HL-60 (cell line): Measurements from ENCODE around the gene CPNE4.
A peak's percentile ranks its signal among the peaks of the same experiment; 100 is the strongest.

Experiments
- DNase-seq, 2 experiments: peaks; one replicate each; pipeline ENCODE4 v3.0.0-alpha.2; 2010 to 2020; ENCODE audit warnings: low read depth in 1 of 2, low spot score in 1 of 2
- H3K27ac ChIP-seq: fragments of 250-450 bp; sonication (Bioruptor Pico); replicated peaks from 2 replicates; pipeline ENCODE4 v1.5.1; 2020; ENCODE audit warnings: mild to moderate bottlenecking, moderate library complexity
- H3K27me3 ChIP-seq: fragments of 250-450 bp; sonication (Bioruptor Pico); 2 replicates; pipeline ENCODE4 v1.5.1; 2021; ENCODE audit warnings: mild to moderate bottlenecking, moderate library complexity; ENCODE audit not compliant: insufficient read depth, poor library complexity, severe bottlenecking
- H3K4me3 ChIP-seq: replicated peaks from 2 replicates; pipeline ENCODE4 v1.5.1; 2011; ENCODE audit warnings: mild to moderate bottlenecking, control low read depth, low read length; ENCODE audit not compliant: insufficient read depth
- GABPA ChIP-seq: IDR thresholded peaks from 2 replicates; pipeline ENCODE4 v1.6.1; 2012; ENCODE audit warnings: low read depth
- POLR2AphosphoS5 ChIP-seq: IDR thresholded peaks from 2 replicates; pipeline ENCODE4 v1.6.1; 2012; ENCODE audit warnings: low read depth
- SPI1 ChIP-seq: IDR thresholded peaks from 2 replicates; pipeline ENCODE4 v1.6.1; 2012; ENCODE audit warnings: low read depth, mild to moderate bottlenecking, borderline replicate concordance
- TF ChIP-seq, protein P1 (sequence below): IDR thresholded peaks from 2 replicates; pipeline ENCODE4 v1.6.1; 2012; ENCODE audit warnings: low read depth; ENCODE audit not compliant: insufficient replicate concordance
- TF ChIP-seq, protein P2 (sequence below): IDR thresholded peaks from one replicate; pipeline ENCODE4 v1.5.1; 2011; ENCODE audit warnings: low read length, control low read depth, inconsistent platforms; ENCODE audit not compliant: insufficient read depth

Gene CPNE4

DNA sequence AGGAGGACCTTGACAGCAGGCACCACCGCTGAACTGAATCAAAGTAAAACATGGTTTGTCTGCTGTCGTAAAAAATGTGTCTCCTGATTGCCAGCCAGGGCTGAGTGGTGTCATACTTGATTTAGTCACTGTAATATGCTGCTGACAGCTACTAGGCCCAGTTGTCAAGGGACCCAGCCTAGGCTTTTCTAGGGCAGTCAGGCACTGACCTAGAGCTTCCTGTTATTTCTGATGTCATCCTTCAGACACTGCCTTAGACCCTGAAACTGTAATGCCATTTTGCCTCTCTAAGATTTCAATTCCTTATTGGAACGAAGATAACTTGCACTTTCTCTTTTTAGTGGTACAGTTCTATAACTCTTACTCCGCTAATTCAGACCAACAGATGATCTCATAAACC lies 529.4 kb downstream of the CPNE4 start:
- DNase-seq: no peak
- H3K4me3 ChIP-seq: no peak overlapping the region
- no peaks in the 10 kb centered on the region for H3K27me3 ChIP-seq
- H3K27ac ChIP-seq: no peak overlapping the region
- TF ChIP-seq, protein P1, sequence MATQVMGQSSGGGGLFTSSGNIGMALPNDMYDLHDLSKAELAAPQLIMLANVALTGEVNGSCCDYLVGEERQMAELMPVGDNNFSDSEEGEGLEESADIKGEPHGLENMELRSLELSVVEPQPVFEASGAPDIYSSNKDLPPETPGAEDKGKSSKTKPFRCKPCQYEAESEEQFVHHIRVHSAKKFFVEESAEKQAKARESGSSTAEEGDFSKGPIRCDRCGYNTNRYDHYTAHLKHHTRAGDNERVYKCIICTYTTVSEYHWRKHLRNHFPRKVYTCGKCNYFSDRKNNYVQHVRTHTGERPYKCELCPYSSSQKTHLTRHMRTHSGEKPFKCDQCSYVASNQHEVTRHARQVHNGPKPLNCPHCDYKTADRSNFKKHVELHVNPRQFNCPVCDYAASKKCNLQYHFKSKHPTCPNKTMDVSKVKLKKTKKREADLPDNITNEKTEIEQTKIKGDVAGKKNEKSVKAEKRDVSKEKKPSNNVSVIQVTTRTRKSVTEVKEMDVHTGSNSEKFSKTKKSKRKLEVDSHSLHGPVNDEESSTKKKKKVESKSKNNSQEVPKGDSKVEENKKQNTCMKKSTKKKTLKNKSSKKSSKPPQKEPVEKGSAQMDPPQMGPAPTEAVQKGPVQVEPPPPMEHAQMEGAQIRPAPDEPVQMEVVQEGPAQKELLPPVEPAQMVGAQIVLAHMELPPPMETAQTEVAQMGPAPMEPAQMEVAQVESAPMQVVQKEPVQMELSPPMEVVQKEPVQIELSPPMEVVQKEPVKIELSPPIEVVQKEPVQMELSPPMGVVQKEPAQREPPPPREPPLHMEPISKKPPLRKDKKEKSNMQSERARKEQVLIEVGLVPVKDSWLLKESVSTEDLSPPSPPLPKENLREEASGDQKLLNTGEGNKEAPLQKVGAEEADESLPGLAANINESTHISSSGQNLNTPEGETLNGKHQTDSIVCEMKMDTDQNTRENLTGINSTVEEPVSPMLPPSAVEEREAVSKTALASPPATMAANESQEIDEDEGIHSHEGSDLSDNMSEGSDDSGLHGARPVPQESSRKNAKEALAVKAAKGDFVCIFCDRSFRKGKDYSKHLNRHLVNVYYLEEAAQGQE: no peak
- TF ChIP-seq POLR2AphosphoS5 (no peak), GABPA (no peak), SPI1 (no peak)
- TF ChIP-seq, protein P2, sequence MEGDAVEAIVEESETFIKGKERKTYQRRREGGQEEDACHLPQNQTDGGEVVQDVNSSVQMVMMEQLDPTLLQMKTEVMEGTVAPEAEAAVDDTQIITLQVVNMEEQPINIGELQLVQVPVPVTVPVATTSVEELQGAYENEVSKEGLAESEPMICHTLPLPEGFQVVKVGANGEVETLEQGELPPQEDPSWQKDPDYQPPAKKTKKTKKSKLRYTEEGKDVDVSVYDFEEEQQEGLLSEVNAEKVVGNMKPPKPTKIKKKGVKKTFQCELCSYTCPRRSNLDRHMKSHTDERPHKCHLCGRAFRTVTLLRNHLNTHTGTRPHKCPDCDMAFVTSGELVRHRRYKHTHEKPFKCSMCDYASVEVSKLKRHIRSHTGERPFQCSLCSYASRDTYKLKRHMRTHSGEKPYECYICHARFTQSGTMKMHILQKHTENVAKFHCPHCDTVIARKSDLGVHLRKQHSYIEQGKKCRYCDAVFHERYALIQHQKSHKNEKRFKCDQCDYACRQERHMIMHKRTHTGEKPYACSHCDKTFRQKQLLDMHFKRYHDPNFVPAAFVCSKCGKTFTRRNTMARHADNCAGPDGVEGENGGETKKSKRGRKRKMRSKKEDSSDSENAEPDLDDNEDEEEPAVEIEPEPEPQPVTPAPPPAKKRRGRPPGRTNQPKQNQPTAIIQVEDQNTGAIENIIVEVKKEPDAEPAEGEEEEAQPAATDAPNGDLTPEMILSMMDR: no peak

DNA sequence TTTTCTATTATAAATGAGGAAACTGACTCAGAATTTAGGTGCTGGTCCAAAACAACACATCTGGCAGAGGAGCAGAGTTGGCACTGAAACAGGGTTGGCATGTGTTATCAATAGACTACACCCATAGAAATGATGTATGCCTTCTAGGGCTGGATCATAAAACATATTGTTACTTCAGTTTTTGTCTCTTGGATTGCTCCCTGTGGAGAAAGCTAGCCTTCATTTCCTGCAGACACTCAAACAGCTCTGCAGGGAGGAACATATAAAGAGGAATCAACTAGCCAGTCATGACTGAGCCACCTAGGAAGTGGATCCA lies 531.5 kb downstream of the CPNE4 start:
- TF ChIP-seq GABPA: no peak
- TF ChIP-seq SPI1: no peak
- no peak for TF ChIP-seq POLR2AphosphoS5
- TF ChIP-seq, protein P2: no peak
- TF ChIP-seq, protein P1: no peak
- DNase-seq: peak in 1 of 2 experiments; percentile 21
- Histone ChIP-seq H3K4me3 (peak overlapping the region; percentile 63), H3K27ac (peak overlapping the region; percentile 96), H3K27me3 (no peaks in the 10 kb centered on the region)

DNA sequence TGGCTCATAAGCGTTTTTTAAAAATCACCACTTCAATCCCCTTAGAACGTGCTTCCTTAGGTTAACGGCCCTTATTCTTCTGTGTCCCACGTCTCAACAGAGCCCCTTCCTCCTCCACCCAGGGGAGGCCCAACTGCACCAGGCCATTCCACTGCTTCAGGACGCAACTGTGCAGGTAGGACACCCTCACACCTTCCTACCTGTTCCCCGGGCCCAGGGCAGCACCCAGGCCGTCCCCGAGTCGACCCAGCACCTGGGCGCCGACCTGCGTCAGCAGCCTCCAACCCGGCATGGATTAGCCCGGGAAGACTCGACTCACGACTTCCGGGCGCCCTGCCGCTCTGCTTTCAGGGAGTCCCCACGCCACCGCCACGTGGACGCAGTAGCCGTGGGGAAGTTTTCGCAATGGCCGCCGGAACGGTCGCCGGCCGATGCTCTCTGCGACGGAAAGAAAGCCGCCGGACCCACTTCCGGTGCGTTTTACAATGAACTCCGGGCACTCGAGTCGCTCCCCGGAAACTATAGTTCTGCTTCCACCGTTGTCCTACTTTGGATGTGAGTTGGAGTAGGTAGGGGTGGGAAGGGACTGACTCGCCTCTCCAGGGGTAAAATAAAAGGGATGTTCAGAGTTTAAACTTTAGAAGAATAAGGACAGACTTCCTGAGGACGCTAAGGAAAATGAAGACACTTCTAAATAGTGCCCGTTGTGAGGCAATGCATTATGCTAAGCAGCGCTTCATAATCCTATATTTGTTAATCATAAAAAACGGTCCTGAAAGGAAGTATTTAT lies 532.1 kb downstream of the CPNE4 start, which contains the start of gene MRPL3:
Gene MRPL3 (minus strand): TSS at position 442 of the 790 bp plus-strand sequence. CDS start 150 bp downstream, at position 292.
- Histone ChIP-seq H3K4me3 (peak within 1 kb of the TSS; percentile 63), H3K27me3 (no peaks in the 10 kb centered on the region), H3K27ac (peak within 1 kb of the TSS; percentile 96)
- TF ChIP-seq GABPA (peak; percentile 99), SPI1 (peak; percentile 28; the same call in 1 of the 2 replicates), POLR2AphosphoS5 (peak; percentile 88)
- TF ChIP-seq, protein P1: peak; percentile 64
- TF ChIP-seq, protein P2: no peak
- DNase-seq: peak; percentile 84 to 93
